Measurements from ENCODE around the gene PPM1B.
A peak's percentile ranks its signal among the peaks of the same experiment; 100 is the strongest.
"Not testable (repeated sequence)": the region's sequence is repeated elsewhere in the genome, so short reads cannot be mapped to it uniquely, and the experiment has no call there.

Gene PPM1B

GRCh38 chr2:44124500-44124899 lies 44.2 kb upstream of the PPM1B start:
- Histone ChIP-seq H3K4me1 (ENCODE audit: low read depth, poor library complexity, severe bottlenecking) (peaks cover 14% of the 10 kb centered on the region), H3K9ac (no peak overlapping the region)

GRCh38 chr2:44126106-44126797 lies 42.4 kb upstream of the PPM1B start:
- Histone ChIP-seq H3K36me3 (ENCODE audit: insufficient read depth) (no peaks in the 10 kb centered on the region), H3K4me1 (ENCODE audit: low read depth, poor library complexity, severe bottlenecking) (peaks cover 12% of the 10 kb centered on the region), H3K4me2 (no peak overlapping the region), H3K27me3 (ENCODE audit: insufficient read depth, low read depth) (no peaks in the 10 kb centered on the region), H4K20me1 (ENCODE audit: insufficient read depth) (no peaks in the 10 kb centered on the region), H3K79me2 (ENCODE audit: insufficient read depth, low read depth) (no peaks in the 10 kb centered on the region), H2AFZ (ENCODE audit: low read depth) (no peak overlapping the region), H3K4me3 (IDR thresholded peaks at IDR 0.05; ENCODE audit: insufficient read depth, low read depth, low read length) (no peak overlapping the region), H3K9ac (no peak overlapping the region), H3K27ac (no peak overlapping the region)
- no peak for TF ChIP-seq CTCF (conservative IDR thresholded peaks at IDR 0.05; ENCODE audit: low read depth, low read length)

More at GRCh38 chr2:44124500-44124899, 44.2 kb upstream of the PPM1B start:
- no peaks in the 10 kb centered on the region for H3K36me3 ChIP-seq (ENCODE audit: insufficient read depth)
- H4K20me1 ChIP-seq (ENCODE audit: insufficient read depth), result no peaks in the 10 kb centered on the region
- no peak for TF ChIP-seq CTCF (conservative IDR thresholded peaks at IDR 0.05; ENCODE audit: low read depth, low read length)
- H3K27ac ChIP-seq, result no peak overlapping the region
- H3K4me2 ChIP-seq, result no peak overlapping the region
- no peaks in the 10 kb centered on the region for H3K27me3 ChIP-seq (ENCODE audit: insufficient read depth, low read depth)
- H2AFZ ChIP-seq (ENCODE audit: low read depth), result no peak overlapping the region
- H3K79me2 ChIP-seq (ENCODE audit: insufficient read depth, low read depth), result no peaks in the 10 kb centered on the region
- H3K4me3 ChIP-seq (IDR thresholded peaks at IDR 0.05; ENCODE audit: insufficient read depth, low read depth, low read length), result no peak overlapping the region

GRCh38 chr2:44130441-44130840 lies 38.2 kb upstream of the PPM1B start:
- Histone ChIP-seq H3K27me3 (ENCODE audit: insufficient read depth, low read depth) (no peaks in the 10 kb centered on the region), H3K79me2 (ENCODE audit: insufficient read depth, low read depth) (no peaks in the 10 kb centered on the region), H3K4me2 (peak overlapping the region; percentile 20; the same call in 1 of the 2 replicates), H3K4me1 (ENCODE audit: low read depth, poor library complexity, severe bottlenecking) (peaks cover 16% of the 10 kb centered on the region), H3K9ac (no peak overlapping the region), H3K4me3 (IDR thresholded peaks at IDR 0.05; ENCODE audit: insufficient read depth, low read depth, low read length) (no peak overlapping the region), H2AFZ (ENCODE audit: low read depth) (no peak overlapping the region), H3K27ac (no peak overlapping the region), H4K20me1 (ENCODE audit: insufficient read depth) (no peaks in the 10 kb centered on the region), H3K36me3 (ENCODE audit: insufficient read depth) (no peaks in the 10 kb centered on the region)
- TF ChIP-seq CTCF (conservative IDR thresholded peaks at IDR 0.05; ENCODE audit: low read depth, low read length), result no peak

GRCh38 chr2:44131177-44131576 lies 37.5 kb upstream of the PPM1B start:
- H3K27ac ChIP-seq, result no peak overlapping the region
- no peak overlapping the region for H3K9ac ChIP-seq
- no peaks in the 10 kb centered on the region for H3K79me2 ChIP-seq (ENCODE audit: insufficient read depth, low read depth)
- H3K4me1 ChIP-seq (ENCODE audit: low read depth, poor library complexity, severe bottlenecking), result peaks cover 16% of the 10 kb centered on the region
- H4K20me1 ChIP-seq (ENCODE audit: insufficient read depth), result no peaks in the 10 kb centered on the region
- H2AFZ ChIP-seq (ENCODE audit: low read depth), result no peak overlapping the region
- H3K27me3 ChIP-seq (ENCODE audit: insufficient read depth, low read depth), result no peaks in the 10 kb centered on the region
- no peak for TF ChIP-seq CTCF (conservative IDR thresholded peaks at IDR 0.05; ENCODE audit: low read depth, low read length)
- H3K36me3 ChIP-seq (ENCODE audit: insufficient read depth), result no peaks in the 10 kb centered on the region
- H3K4me2 ChIP-seq, result no peak overlapping the region
- H3K4me3 ChIP-seq (IDR thresholded peaks at IDR 0.05; ENCODE audit: insufficient read depth, low read depth, low read length), result no peak overlapping the region

- H4K20me1 ChIP-seq (ENCODE audit: insufficient read depth); H3K36me3 ChIP-seq (ENCODE audit: insufficient read depth); H3K27ac ChIP-seq; H3K9ac ChIP-seq; H3K79me2 ChIP-seq (ENCODE audit: insufficient read depth, low read depth); H3K4me3 ChIP-seq (IDR thresholded peaks at IDR 0.05; ENCODE audit: insufficient read depth, low read depth, low read length); H3K27me3 ChIP-seq (ENCODE audit: insufficient read depth, low read depth); H2AFZ ChIP-seq (ENCODE audit: low read depth); H3K4me2 ChIP-seq: not testable (repeated sequence)
- peaks cover 16% of the 10 kb centered on the region for H3K4me1 ChIP-seq (ENCODE audit: low read depth, poor library complexity, severe bottlenecking)
These were observed 35.1 kb upstream of the PPM1B start for GRCh38 chr2:44133602-44134001.

Measured in KMS-11 (cell line).